SK-N-SH treated with all-trans-retinoic acid at 6 μM for 48 hours (cell line): ENCODE data around the gene CDK10.
"Not testable (repeated sequence)": the region's sequence is repeated elsewhere in the genome, so short reads cannot be mapped to it uniquely, and the experiment has no call there.

Experiments used
- ARNTL ChIP-seq: fragments of 450-650 bp; formaldehyde crosslinking; IDR thresholded peaks from 2 replicates; pipeline ENCODE4 v1.5.0; 2020; ENCODE audit warnings: low read depth, mild to moderate bottlenecking, moderate library complexity, borderline replicate concordance
- CREB5 ChIP-seq: fragments of 250-450 bp; sonication (Bioruptor Pico); IDR thresholded peaks from 2 replicates; pipeline ENCODE4 v1.5.1; 2020; ENCODE audit warnings: low read depth, mild to moderate bottlenecking, moderate library complexity
- CSRNP3 ChIP-seq: fragments of 250-450 bp; sonication (Bioruptor Pico); IDR thresholded peaks from 2 replicates; pipeline ENCODE4 v1.5.1; 2021; ENCODE audit warnings: mild to moderate bottlenecking, moderate library complexity
- ESRRG ChIP-seq: fragments of 250-450 bp; sonication (Bioruptor Pico); IDR thresholded peaks from 2 replicates; pipeline ENCODE4 v1.6.1; 2021; ENCODE audit warnings: mild to moderate bottlenecking
- GLIS3 ChIP-seq: fragments of 250-450 bp; sonication (Bioruptor Pico); IDR thresholded peaks from 2 replicates; pipeline ENCODE4 v1.5.0; 2020; ENCODE audit warnings: mild to moderate bottlenecking, moderate library complexity
- OSR1 ChIP-seq: fragments of 250-450 bp; sonication (Bioruptor Pico); IDR thresholded peaks from 2 replicates; pipeline ENCODE4 v1.8.0; 2022; ENCODE audit warnings: moderate library complexity, mild to moderate bottlenecking, inconsistent platforms
- RARB ChIP-seq: fragments of 250-450 bp; sonication (Bioruptor Pico); IDR thresholded peaks from 2 replicates; pipeline ENCODE4 v1.8.0; 2021; ENCODE audit warnings: mild to moderate bottlenecking, moderate library complexity
- TOX ChIP-seq: fragments of 250-450 bp; sonication (Bioruptor Pico); IDR thresholded peaks from 2 replicates; pipeline ENCODE4 v1.8.0; 2021; ENCODE audit warnings: mild to moderate bottlenecking, moderate library complexity, borderline replicate concordance
- ZNF565 ChIP-seq: fragments of 450-650 bp; formaldehyde crosslinking; conservative IDR thresholded peaks from 2 replicates; pipeline ENCODE4 v1.5.0; 2020; ENCODE audit warnings: low read depth, mild to moderate bottlenecking, moderate library complexity
- ZNF70 ChIP-seq: fragments of 450-650 bp; formaldehyde crosslinking; IDR thresholded peaks from 2 replicates; pipeline ENCODE4 v1.5.0; 2020; ENCODE audit warnings: mild to moderate bottlenecking, moderate library complexity
- TF ChIP-seq, protein P1 (sequence below): fragments of 250-450 bp; sonication (Bioruptor Pico); IDR thresholded peaks from 2 replicates; pipeline ENCODE4 v1.8.0; 2020; ENCODE audit warnings: mild to moderate bottlenecking, moderate library complexity, borderline replicate concordance

GRCh38 chr16:89671565-89671964 is 14.9 kb upstream of the CDK10 start:
- TF ChIP-seq ZNF70; RARB; ZNF565; GLIS3; ESRRG (CRISPR knock-in tag); CSRNP3 (CRISPR knock-in tag); OSR1 (CRISPR knock-in tag); CREB5 (CRISPR knock-in tag); TOX (CRISPR knock-in tag); ARNTL (CRISPR knock-in tag): not testable (repeated sequence)
- TF ChIP-seq, protein P1, sequence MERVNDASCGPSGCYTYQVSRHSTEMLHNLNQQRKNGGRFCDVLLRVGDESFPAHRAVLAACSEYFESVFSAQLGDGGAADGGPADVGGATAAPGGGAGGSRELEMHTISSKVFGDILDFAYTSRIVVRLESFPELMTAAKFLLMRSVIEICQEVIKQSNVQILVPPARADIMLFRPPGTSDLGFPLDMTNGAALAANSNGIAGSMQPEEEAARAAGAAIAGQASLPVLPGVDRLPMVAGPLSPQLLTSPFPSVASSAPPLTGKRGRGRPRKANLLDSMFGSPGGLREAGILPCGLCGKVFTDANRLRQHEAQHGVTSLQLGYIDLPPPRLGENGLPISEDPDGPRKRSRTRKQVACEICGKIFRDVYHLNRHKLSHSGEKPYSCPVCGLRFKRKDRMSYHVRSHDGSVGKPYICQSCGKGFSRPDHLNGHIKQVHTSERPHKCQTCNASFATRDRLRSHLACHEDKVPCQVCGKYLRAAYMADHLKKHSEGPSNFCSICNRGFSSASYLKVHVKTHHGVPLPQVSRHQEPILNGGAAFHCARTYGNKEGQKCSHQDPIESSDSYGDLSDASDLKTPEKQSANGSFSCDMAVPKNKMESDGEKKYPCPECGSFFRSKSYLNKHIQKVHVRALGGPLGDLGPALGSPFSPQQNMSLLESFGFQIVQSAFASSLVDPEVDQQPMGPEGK (CRISPR knock-in tag) = not testable (repeated sequence)
